Prostate gland (tissue), 2 donors: ENCODE data around the gene PAPOLB. TPM values are rescaled to one million over a fixed set of nuclear protein-coding genes. Genes with fewer than 3 reads are reported as not detected.

Experiments used
- DNase-seq: peaks from one replicate; pipeline ENCODE4 v3.0.0-alpha.2; 2019; ENCODE audit warnings: low spot score
- H3K27ac ChIP-seq, 2 donors: fragments of 200-600 bp; sonication (generic); 2 replicates each; pipeline ENCODE4 v1.5.1; 2017 to 2019
- H3K27me3 ChIP-seq: fragments of 200-600 bp; sonication (generic); replicated peaks from 2 replicates; pipeline ENCODE4 v1.5.1; 2019; ENCODE audit not compliant: insufficient read depth
- H3K36me3 ChIP-seq, 2 donors: fragments of 200-600 bp; sonication (generic); 1 replicate in 1 of 2; 2 replicates in 1 of 2; pipeline versions ENCODE4 v1.5.1 to v1.8.1; 2017 to 2019
- H3K4me1 ChIP-seq: fragments of 200-600 bp; sonication (generic); replicated peaks from 2 replicates; pipeline ENCODE4 v1.5.1; 2019
- H3K4me3 ChIP-seq, 2 donors: fragments of 200-600 bp; sonication (generic); 2 replicates each; pipeline ENCODE4 v1.5.1; 2017 to 2019
- H3K9me3 ChIP-seq: fragments of 200-600 bp; sonication (generic); 2 replicates; pipeline ENCODE4 v1.5.1; 2017
- CTCF ChIP-seq, 4 experiments: fragments of 200-600 bp in 2 of 4; fragments of 450-650 bp in 2 of 4; sonication (generic) in 2 of 4; IDR thresholded peaks; 1 replicate in 3 of 4; 2 replicates in 1 of 4; pipeline ENCODE4 v1.5.1; 2016 to 2019; ENCODE audit warnings: antibody characterized with exemption in 4 of 4, mild to moderate bottlenecking in 2 of 4, moderate library complexity in 2 of 4
- POLR2A ChIP-seq: fragments of 450-650 bp; IDR thresholded peaks from one replicate; pipeline ENCODE4 v1.6.1; 2016; ENCODE audit warnings: antibody characterized with exemption, mild to moderate bottlenecking
- POLR2AphosphoS5 ChIP-seq: sonication (generic); formaldehyde crosslinking; IDR thresholded peaks from one replicate; pipeline ENCODE4 v1.6.1; 2017; ENCODE audit warnings: antibody characterized with exemption
- WGBS: methylation state at CpG from one replicate; pipeline ENCODE4 v1.1.5; 2018; 5-methylcytosine and 5-hydroxymethylcytosine counted together
- intact Hi-C: fragments of 100-400 bp; cut with DNase I; formaldehyde crosslinking; loops from one replicate; pipeline ENCODE4 v1.14.2; 2022
- total RNA-seq, 2 donors: library from RNA; depleted of rRNA; stranded (reverse); fragments of >200 nt; gene quantifications; one replicate each; pipeline ENCODE4 v1.1.0, GENCODE V29; 2016

The PAPOLB gene
- total RNA-seq, result 1 to 10 TPM in 1 of 2 donors, not detected in 1; 4.7 TPM

- Histone ChIP-seq H3K4me1 (no peaks in the 10 kb centered on the region), H3K4me3 (peak within 1 kb of the TSS; percentile 12 to 27), H3K27me3 (no peaks in the 10 kb centered on the region), H3K9me3 (no peaks in the 10 kb centered on the region), H3K36me3 (no peaks in the 10 kb centered on the region), H3K27ac (no peak within 1 kb of the TSS)
- TF ChIP-seq POLR2A (no peak), POLR2AphosphoS5 (no peak), CTCF (IDR thresholded peaks at IDR 0.05) (no peak)
- 10% methylated on average over 46 of the region's 46 CpGs for WGBS
- no peak for DNase-seq
- intact Hi-C loops, result no loop called here
Measured at GRCh38 chr7:4861673-4862072, at the start of gene PAPOLB. TSS of gene PAPOLB (minus strand) at chr7:4862030. CDS start at chr7:4861810, 220 bp downstream.

DNA sequence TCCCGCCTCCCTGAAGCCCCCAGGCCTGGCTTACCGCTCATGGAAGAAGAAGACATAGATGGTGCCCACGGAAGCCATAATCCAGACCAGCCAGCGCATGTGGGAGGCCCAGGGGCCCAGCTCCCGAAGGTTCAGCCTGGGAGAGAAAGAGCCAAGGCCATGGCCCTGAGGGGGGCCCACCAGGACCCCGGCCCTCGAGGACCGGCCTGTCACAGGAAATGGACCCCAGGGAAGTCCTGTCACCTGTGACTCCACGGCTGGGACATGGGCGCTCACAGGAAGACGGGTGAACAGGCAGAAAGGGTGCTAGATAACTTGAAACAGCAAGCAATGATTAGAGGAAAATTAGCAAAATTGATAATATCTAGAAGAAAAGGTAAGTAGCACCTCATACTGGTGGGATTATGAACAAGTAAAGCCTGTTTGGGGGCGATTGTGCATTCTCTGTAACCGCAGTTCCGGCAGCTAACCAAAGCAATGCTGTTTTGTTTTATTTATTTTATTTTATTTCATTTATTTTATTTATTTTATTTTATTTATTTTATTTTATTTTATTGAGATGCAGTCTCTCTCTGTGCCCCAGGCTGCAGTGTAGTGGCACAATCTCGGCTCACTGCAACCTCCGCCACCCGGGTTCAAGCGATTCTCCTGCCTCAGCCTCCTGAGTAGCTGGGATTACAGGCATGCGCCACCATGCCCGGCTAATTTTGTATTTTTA is 49.4 kb upstream of the PAPOLB start:
- DNase-seq, result no peak
- Histone ChIP-seq H3K4me3 (no peak overlapping the region), H3K27me3 (no peaks in the 10 kb centered on the region), H3K36me3 (no peaks in the 10 kb centered on the region), H3K9me3 (no peaks in the 10 kb centered on the region), H3K4me1 (no peaks in the 10 kb centered on the region), H3K27ac (no peak overlapping the region)
- WGBS, result 91% methylated on average over 20 of the region's 20 CpGs
- no peak for TF ChIP-seq POLR2AphosphoS5
- TF ChIP-seq POLR2A, result no peak
- TF ChIP-seq CTCF (IDR thresholded peaks at IDR 0.05), result no peak
- intact Hi-C loops, result no loop called here

DNA sequence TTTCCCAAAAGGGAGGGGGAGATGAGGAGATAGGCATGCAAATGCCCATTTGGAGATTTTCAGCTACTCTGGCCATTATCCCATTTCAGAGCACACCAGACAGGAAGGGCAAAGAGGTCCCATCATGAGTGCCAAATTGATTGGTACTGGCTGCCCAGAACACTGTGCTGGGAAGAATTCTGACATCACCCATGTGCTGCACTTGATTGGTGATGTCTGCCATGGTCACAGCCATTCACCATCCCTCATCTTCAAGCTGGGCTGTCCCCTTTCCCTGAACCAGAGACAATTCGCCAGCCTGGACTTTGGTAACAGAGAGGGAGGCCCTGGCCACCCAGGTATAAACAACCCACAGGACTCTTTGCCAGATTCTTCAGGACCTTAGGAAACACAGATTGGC is 44.9 kb upstream of the PAPOLB start:
- no peaks in the 10 kb centered on the region for H3K9me3 ChIP-seq
- no peak overlapping the region for H3K27ac ChIP-seq
- intact Hi-C loops, result no loop called here
- H3K36me3 ChIP-seq, result no peaks in the 10 kb centered on the region
- no peaks in the 10 kb centered on the region for H3K27me3 ChIP-seq
- H3K4me1 ChIP-seq, result no peaks in the 10 kb centered on the region
- DNase-seq, result no peak
- TF ChIP-seq POLR2AphosphoS5 (no peak), CTCF (IDR thresholded peaks at IDR 0.05) (no peak), POLR2A (no peak)
- 80% methylated on average over 1 of the region's 1 CpG for WGBS
- H3K4me3 ChIP-seq, result no peak overlapping the region

DNA sequence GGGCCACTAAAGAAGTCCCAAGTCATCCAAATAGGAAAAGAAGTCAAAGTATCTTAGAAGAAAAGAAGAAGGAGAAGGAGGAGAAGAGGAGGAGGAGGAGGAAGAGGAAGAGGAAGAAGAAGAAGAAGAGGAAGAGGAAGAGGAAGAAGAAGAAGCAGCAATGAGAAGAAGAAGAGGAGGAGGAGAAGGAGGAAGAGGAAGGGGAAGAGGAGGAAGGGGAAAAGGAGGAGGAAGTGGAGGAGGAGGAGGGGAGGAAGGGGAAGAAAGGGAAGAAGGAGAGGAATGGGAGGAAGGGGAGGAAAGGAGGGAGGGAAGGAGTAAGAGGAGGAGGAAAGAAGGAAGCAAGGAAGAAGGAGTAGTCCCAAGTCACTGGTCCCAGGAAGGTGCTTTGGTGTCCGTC is 43.3 kb upstream of the PAPOLB start:
- Histone ChIP-seq H3K36me3 (no peaks in the 10 kb centered on the region), H3K27ac (no peak overlapping the region), H3K4me1 (no peaks in the 10 kb centered on the region), H3K4me3 (no peak overlapping the region), H3K9me3 (no peaks in the 10 kb centered on the region), H3K27me3 (no peaks in the 10 kb centered on the region)
- DNase-seq, result no peak
- intact Hi-C loops, result no loop called here
- 55% methylated on average over 1 of the region's 1 CpG for WGBS
- TF ChIP-seq CTCF (IDR thresholded peaks at IDR 0.05), result no peak

DNA sequence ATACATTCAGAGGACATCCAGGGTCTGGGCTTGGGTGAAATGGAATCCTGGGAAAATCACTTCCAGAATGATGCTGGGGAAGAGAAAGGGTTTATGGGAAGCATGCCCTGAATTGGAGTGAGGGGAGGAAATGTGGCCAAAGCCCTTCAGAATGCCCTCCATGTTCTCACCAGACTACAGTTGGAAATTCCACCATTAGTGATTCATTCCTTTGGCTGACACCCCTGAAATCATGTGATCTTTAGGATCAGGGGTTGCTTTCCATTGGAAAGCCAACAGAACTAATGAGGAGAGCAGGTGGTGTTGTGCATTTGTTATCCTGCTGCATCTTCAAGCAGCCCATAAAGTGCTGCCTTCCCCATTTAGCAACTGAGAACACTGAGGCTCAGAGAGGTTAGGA is 42.5 kb upstream of the PAPOLB start:
- TF ChIP-seq POLR2A (no peak), CTCF (IDR thresholded peaks at IDR 0.05) (no peak), POLR2AphosphoS5 (no peak)
- no peak for DNase-seq
- no peaks in the 10 kb centered on the region for H3K4me1 ChIP-seq
- no peaks in the 10 kb centered on the region for H3K9me3 ChIP-seq
- H3K36me3 ChIP-seq, result no peaks in the 10 kb centered on the region
- intact Hi-C loops, result no loop called here
- no peak overlapping the region for H3K27ac ChIP-seq
- no peak overlapping the region for H3K4me3 ChIP-seq
- no peaks in the 10 kb centered on the region for H3K27me3 ChIP-seq
